Endothelial cell of umbilical vein (primary cell): ENCODE measurements around the gene RSRC1.

ENCODE experiments used
- CTCF ChIP-seq, 2 donors: IDR thresholded peaks; 1 replicate in 1 of 2; 2 replicates in 1 of 2; pipeline ENCODE4 v1.5.1; 2011; ENCODE audit warnings: low read length in 2 of 2, mild to moderate bottlenecking in 2 of 2, moderate library complexity in 2 of 2, control low read depth in 1 of 2, inconsistent platforms in 1 of 2, low read depth in 1 of 2; ENCODE audit not compliant: insufficient read depth in 1 of 2; ENCODE audit errors: extremely low read depth in 1 of 2
- FOS ChIP-seq: IDR thresholded peaks from 2 replicates; pipeline ENCODE4 v1.6.1; 2011; ENCODE audit warnings: mild to moderate bottlenecking, low read length, moderate library complexity, borderline replicate concordance; ENCODE audit not compliant: insufficient read depth
- POLR2A ChIP-seq: IDR thresholded peaks from 2 replicates; pipeline ENCODE4 v1.6.1; 2012; ENCODE audit warnings: low read depth, mild to moderate bottlenecking, control low read depth, low read length

GRCh38 chr3:158205994-158206393 is 96.1 kb downstream of the RSRC1 start:
- TF ChIP-seq CTCF (IDR thresholded peaks at IDR 0.05; ENCODE audit: extremely low read depth in 1 of 2, insufficient read depth in 1 of 2, low read depth in 1 of 2, low read length in 2 of 2) (no peak), POLR2A (no peak), FOS (no peak)
